NCI-H2081 (cell line): ENCODE measurements around the gene DHRS3.
"Not testable (repeated sequence)": the region's sequence is repeated elsewhere in the genome, so short reads cannot be mapped to it uniquely, and the experiment has no call there.

Experiments
- DNase-seq, 2 experiments: peaks; one replicate each; lab custom pipeline; 2025; lab: John Stamatoyannopoulos, UW

DHRS3 gene

DNA sequence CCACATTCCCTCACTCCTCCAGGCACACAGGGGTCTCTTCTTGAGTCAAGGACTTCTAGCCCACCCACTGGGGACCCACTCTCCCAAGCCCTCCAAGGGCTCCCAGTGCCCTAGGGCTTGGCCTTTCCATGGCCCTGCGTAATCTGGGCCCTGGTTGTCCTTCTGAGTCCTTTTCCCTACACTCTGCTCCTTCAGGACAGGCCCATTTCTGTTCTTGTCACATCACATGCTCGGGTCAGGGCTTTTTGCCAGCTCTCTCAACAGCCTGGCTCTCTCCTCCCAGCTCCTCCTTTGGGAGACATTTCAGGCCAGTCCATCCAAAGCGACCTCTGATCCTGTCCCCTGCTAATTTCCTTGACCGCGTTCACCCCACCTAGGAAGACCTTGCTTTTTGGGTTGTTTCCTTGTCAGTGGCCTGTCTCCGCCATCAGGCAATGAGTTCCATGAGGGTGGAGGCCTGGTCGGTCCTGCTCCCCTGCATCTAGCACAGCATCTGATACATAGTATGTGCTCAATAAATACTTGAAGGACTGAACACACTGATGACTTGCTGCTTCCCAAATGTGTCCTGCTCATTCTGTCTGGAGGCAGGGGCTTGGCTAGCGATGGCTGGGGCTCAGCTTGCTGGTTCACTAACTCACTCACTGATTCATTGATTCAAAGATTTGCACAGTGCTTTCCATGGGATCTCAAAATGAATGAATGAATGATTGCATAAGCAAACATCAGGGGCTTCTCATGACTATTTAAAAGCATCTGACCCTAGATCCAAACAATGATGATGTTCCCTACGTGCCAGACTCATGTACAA is 44.8 kb downstream of the DHRS3 start:
- no peak for DNase-seq

DNA sequence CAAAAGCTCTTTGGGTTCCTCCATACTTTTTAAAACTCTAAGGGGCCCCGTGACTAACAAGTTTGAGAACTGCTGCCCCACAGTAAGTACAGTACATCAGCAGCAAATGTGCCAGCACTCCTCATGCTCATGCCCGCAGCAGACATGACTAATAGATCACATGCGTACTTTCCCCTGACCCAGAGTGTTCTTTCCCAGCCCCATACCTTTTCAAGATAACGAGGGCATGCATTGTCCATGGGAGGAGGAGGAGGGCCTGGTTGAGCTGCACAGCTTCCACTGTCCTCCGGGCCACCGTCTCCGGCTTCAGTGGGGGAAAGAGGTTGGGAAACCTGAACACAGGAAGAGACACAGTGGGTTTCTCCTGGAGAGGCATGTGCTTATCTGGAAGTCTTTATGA is 45.5 kb downstream of the DHRS3 start:
- DNase-seq = no peak

DNA sequence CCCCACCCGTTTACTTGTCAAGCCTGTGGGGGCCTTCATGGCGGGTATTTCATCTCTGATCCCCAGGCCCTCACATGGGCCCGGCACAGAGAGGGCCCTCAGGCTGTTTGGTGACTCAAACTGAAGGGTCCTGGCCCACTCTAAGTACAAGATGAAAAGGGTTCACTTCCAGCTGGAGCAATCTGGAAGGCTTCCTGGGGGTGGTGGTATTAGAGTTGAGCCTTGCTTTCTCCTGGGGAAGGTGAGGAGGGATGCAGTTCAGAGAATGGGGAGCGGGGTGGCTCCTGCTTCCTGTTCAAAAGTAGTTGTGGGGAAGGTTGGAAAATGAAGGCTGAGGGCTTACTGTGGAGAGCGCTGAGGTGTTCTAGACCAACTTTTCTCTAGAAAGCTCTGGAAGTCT is 47.7 kb downstream of the DHRS3 start:
- no peak for DNase-seq

DNA sequence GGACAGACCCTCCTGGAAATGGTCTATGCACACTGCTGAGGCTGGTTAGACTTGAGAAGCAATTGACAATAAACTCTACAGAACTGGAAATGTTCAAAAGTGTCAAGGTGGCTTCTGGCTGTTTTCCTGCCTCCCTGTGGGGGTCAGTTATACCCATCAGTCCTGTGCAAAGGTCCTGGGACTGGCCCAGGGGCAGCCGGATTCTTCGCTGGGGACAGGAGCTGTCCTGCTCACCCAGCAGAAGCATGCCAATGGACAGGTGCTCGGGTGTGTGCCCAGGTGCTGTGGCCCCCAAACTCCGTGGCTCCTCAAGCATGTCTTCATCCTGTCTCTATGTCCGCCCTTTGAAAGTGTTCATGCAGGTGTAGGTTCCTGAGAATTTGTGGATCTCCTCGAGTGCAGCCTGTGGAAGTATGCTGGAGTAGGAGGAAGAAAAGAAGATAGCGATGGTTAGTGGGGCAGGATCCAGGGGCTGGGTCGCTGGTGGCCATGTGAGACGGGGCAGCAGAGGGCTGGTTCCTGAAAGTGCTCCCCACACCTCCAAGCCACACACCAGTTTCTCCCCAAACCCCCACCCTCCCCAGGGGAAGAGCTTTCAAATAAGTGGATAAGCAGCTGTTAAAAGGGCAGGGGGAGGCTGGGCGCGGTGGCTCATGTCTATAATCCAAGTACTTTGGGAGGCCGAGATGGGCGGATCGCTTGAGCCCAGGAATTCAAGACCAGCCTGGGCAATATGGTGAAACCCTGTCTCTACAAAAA is 49.8 kb downstream of the DHRS3 start:
- no peak for DNase-seq

DNA sequence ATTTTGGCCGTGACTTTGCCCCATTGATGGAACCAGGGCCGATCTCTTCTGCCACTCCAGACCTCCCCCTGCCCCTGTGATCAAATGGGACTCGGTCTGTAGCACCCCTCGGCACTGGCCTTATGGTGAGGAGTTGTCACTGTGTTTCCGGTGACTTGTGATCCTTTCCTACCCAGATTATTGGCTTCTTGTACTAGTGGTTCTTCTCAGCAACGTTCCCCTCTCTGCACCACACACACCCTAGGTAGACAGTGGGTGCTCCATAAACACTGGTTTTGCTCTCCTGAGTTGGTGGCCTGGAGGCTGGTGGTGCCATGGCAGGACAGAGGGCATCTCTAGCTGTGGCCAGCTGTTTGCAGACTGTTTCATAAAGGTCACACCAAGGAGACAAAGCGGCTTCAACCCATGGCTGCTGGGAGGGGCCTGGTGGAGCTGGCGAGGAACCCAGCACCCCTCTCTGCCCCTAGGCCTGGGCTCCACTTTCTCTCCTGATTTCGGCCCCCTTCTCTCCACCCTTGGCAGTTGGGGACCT is 50.7 kb downstream of the DHRS3 start:
- DNase-seq = no peak

DNA sequence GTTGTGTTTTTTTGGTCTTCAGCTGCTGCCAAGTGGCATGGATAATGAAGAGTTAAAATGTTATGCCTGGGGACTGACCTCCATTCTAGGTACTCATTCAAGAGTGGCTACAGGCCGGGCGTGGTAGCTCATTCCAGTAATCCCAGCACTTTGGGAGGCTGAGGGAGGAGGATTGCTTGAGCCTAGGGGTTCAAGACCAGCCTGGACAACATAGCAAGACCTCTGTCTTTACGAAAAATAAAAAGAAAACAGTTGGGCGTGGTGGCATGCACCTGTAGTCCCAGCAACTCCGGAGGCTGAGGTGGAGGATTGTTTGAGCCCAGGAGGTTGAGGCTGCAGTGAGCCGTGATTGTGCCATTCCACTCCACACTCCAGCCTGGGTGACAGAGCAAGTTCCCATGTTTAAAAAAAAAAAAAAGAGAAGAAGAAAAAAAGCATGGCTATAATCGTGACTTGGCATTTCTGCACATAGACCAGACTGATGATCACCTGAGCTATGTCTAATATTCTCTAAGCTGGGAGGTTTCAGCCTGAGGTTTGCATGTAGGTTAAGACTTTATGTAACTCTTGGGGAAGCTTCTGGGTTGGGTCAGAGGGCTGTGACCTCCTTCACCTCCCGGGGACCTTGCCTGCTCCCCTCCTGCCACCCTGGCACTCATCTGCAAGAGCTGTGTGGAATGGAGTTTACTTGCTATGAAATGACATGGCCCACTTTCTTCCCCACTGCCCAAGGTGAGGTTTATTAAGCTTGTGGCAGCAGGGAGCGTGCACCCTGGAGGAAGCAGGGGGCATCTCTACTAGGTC is 51.3 kb downstream of the DHRS3 start:
- DNase-seq = no peak

DNA sequence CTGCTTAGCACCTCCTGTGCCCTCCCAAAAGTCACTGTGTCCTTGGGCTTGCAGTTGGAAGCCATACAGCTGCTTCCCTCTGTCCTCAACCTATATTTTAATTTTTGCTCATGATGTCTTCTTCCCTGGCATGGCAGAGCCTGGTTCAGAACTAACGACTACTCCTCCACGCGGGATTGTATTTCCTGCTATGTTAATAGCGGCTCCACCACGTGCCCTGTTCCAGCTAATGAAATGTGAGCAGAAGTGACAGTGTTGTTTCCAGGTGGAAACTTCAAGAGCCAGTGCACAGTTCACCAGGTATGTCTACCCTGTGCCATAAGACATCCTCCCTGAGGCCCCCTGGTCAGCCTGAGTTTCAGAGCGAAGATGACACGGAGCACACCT is 52.1 kb downstream of the DHRS3 start:
- DNase-seq = peak in 1 of 2 experiments; percentile 2

DNA sequence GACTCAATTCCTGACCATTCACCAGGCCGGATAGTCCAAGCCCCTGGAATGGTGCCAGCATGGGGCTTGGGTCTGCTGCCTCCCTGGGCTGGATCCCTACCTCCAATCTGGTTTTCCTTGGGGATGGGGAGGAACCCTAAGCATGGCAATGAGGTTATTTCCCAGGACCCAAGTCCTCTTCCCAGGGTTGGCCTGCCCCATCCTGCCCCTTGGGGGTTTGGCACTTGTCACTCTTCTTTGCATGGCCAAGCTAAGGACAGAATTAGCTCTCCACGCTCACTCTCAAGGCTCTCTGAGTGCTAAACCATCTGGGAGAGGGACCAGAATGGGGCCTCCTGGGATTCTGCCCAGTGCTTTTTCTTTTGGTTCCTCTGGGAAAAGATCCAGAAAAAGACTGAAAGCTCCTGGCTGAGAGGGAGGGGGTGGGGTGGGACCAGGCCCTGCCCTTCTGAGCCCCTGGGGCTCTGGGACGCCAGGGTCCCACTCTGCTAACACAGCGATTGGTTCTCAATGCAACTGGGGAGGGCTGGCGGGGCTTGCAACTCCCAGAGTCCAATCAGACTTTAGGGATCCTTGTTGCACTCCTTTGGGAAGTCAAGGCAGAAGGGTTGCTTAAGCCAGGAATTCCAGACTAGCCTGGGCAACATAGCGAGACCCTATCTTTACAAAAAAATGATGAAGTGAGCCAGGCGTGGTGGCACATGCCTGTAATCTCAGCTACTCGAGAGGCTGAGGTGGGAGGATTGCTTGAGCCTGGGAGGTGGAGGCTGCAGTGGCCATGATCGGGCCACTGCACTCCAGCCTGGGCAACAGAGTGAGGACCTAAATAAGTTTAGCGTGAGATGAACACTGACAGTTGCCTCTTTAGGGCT is 52.7 kb downstream of the DHRS3 start:
- DNase-seq = no peak

DNA sequence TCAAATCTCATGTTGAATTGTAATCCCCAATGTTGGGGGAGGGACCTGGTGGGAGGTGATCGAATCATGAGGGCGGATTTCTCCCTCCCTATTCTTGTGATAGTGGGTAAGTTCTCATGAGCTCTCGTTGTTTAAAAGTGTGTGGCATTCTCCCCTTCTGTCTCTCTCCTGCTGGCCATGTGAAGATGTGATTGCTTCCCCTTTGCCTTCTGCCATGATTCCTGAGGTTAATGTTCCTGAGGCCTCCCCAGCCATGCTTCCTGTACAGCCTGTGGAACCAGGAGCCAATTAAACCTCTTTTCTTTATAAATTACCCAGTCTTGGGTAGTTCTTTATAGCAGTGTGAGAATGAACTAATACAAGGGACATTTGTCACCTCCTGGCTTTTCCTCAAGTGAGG is 53.8 kb downstream of the DHRS3 start:
- not testable (repeated sequence) for DNase-seq

DNA sequence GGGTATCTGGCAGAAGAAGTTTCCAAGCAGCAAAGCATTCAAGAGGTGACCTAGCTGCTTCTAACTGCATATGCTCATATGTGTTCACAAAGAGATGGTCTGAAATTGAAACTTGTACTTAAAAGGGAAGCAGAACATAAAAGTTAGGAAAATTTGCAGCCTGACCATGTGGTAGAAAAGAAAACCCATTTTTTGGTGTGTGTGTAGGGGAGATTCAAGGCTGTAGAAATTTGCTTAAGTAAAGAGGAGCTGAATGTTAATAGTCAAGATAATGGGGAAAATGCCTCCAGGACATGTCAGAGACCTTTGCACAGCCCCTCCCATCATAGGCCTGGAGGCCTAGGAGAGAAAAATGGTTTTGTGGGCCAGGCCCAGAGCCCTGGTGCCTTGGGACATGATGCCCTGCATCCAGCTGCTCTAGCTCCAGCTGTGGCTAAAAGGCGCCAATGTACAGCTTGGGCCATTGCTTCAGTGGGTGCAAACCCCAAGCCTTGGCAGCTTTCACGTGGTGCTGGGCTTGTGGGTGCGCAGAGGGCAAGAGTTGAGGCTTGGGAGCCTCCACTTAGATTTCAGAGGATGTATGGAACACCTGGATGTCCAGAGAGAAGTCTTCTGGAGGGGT is 54.9 kb downstream of the DHRS3 start:
- no peak for DNase-seq

DNA sequence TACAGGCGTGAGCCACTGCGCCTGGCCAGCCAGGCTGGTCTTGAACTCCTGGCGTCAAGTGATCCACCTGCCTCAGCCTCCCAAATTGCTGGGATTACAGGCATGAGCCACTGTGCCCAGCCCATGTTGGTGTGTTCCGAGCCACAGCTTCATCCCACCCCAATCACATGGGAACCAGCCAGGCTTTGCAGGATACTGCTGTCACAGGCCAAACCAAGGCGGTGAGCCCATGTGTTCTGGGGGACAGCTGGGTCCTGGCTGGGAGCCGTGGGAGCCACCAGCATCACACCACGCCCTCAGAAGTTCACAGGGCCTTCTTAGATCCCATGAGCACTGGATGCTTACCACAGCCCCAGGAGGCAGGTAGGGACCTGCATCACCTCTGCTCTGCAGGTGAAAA is 56.9 kb downstream of the DHRS3 start:
- DNase-seq = no peak

DNA sequence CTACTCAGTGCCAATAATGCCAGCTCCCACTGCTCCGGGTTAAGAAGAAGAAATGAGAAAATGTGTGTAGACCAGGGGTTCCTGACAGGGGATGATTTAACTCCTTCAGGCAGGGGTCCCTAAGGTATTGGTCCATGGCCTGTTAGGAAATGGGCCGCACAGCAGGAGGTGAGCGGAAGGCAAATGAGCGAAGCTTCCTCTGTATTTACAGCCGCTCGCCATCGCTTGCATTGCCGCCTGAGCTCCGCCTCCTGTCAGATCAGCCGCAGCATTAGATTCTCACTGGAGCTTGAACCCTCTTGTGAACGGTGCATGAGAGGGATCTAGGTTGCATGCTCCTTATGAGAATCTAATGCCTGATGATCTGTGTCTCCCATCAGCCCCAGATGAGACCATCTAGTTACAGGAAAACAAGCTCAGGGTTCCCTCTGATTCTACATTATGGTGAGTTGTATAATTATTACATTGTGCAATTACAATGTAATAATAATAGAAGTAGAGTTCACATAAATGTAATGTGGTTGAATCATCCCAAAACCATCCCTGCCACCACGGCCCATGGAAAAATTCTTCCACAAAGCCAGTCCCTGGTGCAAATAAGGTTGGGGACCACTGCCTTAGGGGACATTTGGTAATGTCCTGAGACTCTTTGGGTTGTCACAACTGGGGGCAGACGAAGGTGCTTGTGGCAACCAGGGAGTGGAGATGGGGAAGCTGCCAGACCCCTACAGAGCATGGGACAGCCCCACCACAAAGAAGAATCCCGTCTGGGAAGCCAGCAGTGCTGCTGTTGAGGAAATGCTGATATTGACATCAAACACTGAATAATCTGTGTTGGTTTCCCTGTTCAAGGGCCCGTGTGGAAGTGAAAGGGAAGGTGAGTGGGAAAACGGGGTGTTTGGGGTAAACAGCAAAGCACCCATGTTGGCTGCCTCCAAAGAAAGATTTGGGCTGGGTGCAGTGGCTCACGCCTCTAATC is 60.8 kb downstream of the DHRS3 start:
- DNase-seq = no peak

DNA sequence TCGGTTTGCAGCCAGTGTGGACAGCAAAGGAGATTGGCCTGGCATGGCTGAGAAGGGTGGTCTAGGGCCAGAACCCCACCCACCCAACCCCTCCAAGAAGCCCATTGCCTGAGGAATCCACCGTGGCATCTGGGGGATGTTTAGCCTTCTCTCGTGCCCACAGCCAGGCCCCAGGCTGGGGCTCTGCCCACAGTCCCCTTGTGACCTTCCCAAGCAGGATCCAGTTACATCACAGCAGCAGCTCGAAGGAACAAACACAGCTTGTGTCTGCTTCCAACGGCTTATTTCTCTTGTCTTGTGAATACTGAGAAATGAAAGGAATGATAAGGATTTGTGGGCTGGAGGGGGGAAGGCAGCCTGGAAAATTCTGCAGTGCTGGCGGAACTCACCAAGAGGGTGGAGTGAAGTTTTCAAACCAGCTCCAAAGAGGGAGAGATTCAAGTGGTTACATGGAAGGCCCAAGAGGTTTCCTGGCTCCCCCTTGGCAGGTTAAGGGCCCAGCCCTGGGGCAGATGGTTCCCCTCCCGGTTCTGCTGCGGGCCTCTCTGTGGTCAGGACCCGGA is 61.6 kb downstream of the DHRS3 start:
- DNase-seq = no peak

DNA sequence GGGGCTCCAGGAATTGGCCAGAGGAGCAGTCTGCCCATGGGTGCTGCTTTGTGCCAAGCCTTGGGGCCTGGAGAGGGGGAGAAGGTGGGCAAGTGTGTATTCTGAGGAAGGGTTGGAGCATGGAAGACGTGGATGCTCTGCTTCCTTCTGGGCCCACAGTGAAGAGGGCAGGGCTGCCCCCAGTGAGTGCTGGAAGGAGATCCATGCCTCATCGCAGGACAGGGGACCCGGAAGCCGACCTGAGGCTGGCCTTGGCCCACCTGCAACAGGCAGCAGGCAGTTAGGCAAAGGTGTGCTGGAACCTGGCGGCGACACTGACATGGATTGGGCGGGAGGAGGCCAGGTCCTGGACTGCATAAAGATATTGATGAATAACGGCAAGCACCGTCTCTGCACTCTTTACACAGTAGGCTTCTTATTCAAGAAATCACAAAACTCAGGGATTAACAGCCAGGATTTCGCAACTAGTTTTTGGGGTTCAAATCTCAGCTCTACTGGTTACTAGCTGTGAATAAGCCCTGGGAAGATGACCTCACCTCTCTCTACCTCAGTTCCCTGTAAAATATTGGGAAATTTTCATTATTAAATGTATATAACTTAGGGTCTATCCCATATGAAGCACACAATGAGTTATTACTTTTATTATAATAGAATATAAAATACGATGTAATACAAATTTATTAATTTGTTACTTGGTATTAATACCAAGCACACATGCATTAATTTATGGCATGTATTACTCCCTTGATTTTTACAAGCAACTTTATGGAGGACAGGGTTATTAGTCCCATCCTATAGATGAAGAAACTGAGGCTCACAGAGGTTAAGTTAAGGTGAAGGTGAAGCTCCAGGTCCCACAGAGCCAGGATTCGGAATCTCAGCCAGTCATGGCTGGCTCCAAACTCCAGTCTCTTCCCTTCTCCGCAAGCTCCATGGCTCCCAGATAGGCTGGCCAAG is 62.3 kb downstream of the DHRS3 start:
- no peak for DNase-seq

DNA sequence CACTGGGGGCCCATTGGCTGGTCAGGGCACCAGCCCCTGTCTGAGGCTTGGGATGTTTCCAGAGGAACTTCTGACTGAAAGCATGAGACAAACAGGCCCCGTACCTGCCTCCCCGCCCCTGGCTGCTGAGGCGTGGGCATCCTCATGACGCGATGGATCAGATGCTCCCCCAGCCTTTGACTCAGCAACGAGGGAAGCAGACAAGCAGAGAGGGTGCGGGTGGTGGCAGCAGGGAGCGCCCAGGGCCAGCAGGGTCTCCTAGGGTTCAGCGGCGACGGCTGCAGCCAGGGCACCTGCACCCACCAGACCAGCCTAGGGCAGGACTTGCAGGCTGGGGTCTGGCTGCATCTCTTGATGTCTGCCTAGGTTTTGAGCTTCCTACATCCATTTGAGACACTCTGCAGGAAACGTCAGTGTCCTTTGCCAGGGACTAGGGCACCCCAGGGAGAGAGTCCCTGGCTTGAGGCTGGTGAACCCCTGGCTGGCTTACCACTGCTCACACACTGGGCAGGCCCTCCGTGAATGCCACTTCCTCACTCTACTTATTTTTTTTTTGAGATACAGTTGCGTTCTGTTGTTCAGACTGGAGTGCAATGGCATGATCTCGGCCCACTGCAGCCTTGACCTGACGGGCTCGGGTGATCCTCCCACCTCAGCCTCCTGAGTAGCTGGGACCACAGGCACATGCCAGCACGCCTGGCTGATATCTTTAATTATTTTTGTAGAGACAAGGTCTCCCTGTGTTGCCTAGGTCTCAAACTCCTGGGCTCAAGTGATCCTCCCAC is 63.3 kb downstream of the DHRS3 start:
- no peak for DNase-seq

DNA sequence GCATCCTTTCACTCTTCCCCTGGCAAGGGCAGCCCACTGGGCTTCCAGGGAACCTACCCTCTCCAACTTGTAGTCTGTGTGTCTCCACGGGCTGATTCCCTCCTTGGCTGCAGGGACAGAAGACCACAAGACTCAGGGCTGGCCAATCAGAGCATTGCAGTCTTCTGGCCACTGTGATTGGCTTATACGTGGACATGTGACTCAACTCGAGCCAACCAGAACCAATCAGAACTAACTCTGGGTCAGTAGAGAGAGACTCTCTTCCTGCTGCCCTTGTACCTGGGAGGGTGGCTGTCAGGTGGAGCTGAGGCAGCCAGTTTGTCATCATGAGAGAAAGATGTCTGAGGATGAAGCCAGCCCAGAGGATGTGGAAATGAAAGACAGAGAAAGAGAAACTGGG is 64.0 kb downstream of the DHRS3 start:
- no peak for DNase-seq
